ENCODE measurements around the gene TMED8.

TMED8 gene

GRCh38 chr14:77290705-77291104 lies 86.2 kb downstream of the TMED8 start:
- DNase-seq (ENCODE audit: low spot score) = no peak

GRCh38 chr14:77286576-77286975 lies 90.3 kb downstream of the TMED8 start:
- DNase-seq (ENCODE audit: low spot score) = no peak

All from germinal center (tissue), 1 donor.